Ovary (tissue), 9 donors: ENCODE measurements around the gene ABLIM1. TPM values are rescaled to one million over a fixed set of nuclear protein-coding genes. Genes with fewer than 3 reads are reported as not detected.

Experiments
- DNase-seq, 5 donors: peaks; one replicate each; pipeline ENCODE4 v3.0.0-alpha.2; 2019 to 2020
- H3K27ac ChIP-seq, 2 donors: fragments of 200-600 bp; one replicate each; pipeline versions ENCODE4 v1.5.1 to v1.8.0; 2019 to 2022
- H3K27me3 ChIP-seq: fragments of 200-600 bp; one replicate; pipeline ENCODE4 v1.8.0; 2022
- H3K36me3 ChIP-seq: fragments of 200-600 bp; sonication (generic); one replicate; pipeline ENCODE4 v1.5.1; 2019
- H3K4me1 ChIP-seq: one replicate; pipeline ENCODE4 v1.8.1; 2013; ENCODE audit warnings: mild to moderate bottlenecking, moderate library complexity; ENCODE audit not compliant: insufficient read depth
- H3K4me3 ChIP-seq: fragments of 200-600 bp; sonication (generic); one replicate; pipeline ENCODE4 v1.5.1; 2017
- H3K9me3 ChIP-seq, 2 donors: fragments of 200-600 bp in 1 of 2; sonication (generic) in 1 of 2; one replicate each; pipeline versions ENCODE4 v1.5.1 to v1.8.1; 2013 to 2019; ENCODE audit warnings: mild to moderate bottlenecking in 1 of 2, moderate library complexity in 1 of 2
- CTCF ChIP-seq, 3 donors: fragments of 450-650 bp in 2 of 3; fragments of 200-600 bp in 1 of 3; IDR thresholded peaks; one replicate each; pipeline versions ENCODE4 v1.5.1 to v1.8.0; 2016 to 2022; ENCODE audit warnings: antibody characterized with exemption in 3 of 3, mild to moderate bottlenecking in 1 of 3
- EP300 ChIP-seq: sonication (generic); formaldehyde crosslinking; IDR thresholded peaks from one replicate; pipeline ENCODE4 v1.6.1; 2017; ENCODE audit warnings: antibody characterized with exemption
- POLR2A ChIP-seq: fragments of 450-650 bp; IDR thresholded peaks from one replicate; pipeline ENCODE4 v1.6.1; 2017; ENCODE audit warnings: antibody characterized with exemption, mild to moderate bottlenecking, moderate library complexity
- WGBS, 3 donors: extraction: QIAGEN DNeasy Blood & Tissue Kit in 1 of 3; methylation state at CpG; one replicate each; pipeline versions ENCODE4 v1.1.5 to v1.1.7; 2013 to 2017; 5-methylcytosine and 5-hydroxymethylcytosine counted together
- intact Hi-C, 4 donors: fragments of 100-400 bp; cut with DNase I; formaldehyde crosslinking; loops; one replicate each; pipeline versions ENCODE4 v1.11.0 to v1.15.1; 2022 to 2023
- polyA plus RNA-seq, 2 donors: library from polyadenylated mRNA; stranded (reverse); fragments of 200-250 nt in 1 of 2; fragments of 350-450 nt in 1 of 2; fragmentation: Illumina TruSeq in 1 of 2; extraction: RNeasy Lipid Tissue Mini Kit (QIAGEN cat#74804) in 1 of 2; gene quantifications; one replicate each; pipeline ENCODE4 v1.2.3, GENCODE V29; 2013 to 2014
- total RNA-seq, 7 donors: library from RNA; depleted of rRNA in 2 of 7; stranded (reverse); fragments of >200 nt in 2 of 7; fragmentation: NEBNext Ultra II Directional in 3 of 7; extraction: Animal tissue kit (Norgen Biotek cat#: 25700) in 3 of 7; gene quantifications; one replicate each; pipeline versions ENCODE4 v1.1.0 to v1.2.4, GENCODE V29; 2016 to 2023
- donor health status: DM: no; HTN: no; CAD: no; lungs with moderate emphysema.
- donor health status: DM: no; HTN: no; CAD: no.
- donor health status: Bipolar disorder and iron deficiency.
- donor health status: DM: yes; HTN: yes; CAD: no.
- donor health status: DM: no; HTN: no; CAD: no.
- donor health status: DM: yes; HTN: yes; CAD: no.

Gene ABLIM1
- total and polyA plus RNA-seq, 9 donors: 155 to 505 (median 283) TPM

DNA sequence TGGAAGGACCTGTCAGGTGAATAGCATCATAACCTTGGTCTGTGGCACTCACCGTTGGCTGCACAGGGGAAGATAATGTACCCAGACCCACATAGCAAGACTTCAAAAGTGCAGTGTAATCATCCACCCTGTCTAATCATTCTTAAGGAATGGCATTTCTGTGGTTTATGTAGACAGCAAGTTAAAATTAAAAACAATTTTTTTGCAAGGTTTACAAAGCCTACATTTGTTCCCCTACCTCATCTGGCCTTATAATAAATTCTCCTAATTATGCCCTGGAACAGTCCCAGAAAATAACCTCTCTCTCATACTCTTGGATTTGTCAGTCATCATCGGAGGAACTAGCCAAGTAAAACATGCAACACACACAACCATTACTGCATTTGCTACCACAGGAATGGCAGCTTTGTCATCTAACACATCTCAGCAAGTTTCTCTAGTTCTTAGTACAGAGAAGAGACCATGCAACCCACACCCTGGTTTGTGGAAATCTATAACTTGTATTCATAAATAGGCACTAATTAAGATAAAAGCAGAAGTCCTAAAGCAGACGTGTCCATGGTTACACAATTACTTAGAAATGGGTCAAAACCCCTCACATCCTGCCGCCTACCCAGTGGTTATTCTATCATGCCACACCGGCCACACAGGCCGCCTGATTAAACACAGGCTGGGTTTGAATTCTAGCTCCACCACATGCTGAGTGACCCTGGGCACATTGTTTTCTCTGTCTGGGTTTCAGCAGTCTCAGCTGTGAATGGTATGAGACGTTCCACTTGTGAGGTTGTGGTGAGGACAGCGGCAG is 19.1 kb downstream of the ABLIM1 start:
- no peak for DNase-seq
- Histone ChIP-seq H3K4me1 (peaks cover 4% of the 10 kb centered on the region), H3K4me3 (no peak overlapping the region), H3K27ac (no peak overlapping the region), H3K27me3 (no peaks in the 10 kb centered on the region), H3K36me3 (no peaks in the 10 kb centered on the region), H3K9me3 (no peaks in the 10 kb centered on the region)
- intact Hi-C loops: loop anchor here in 1 of 4 donors (10.0 kb wide), 1 partner anchor 84 kb away; no protein-coding TSS in a partner anchor
- no peak for TF ChIP-seq EP300
- no peak for TF ChIP-seq POLR2A
- no peak for TF ChIP-seq CTCF (IDR thresholded peaks at IDR 0.05)
- WGBS, 3 donors: 77 to 79% (median 78%) methylated on average over 8 of the region's 8 CpGs

DNA sequence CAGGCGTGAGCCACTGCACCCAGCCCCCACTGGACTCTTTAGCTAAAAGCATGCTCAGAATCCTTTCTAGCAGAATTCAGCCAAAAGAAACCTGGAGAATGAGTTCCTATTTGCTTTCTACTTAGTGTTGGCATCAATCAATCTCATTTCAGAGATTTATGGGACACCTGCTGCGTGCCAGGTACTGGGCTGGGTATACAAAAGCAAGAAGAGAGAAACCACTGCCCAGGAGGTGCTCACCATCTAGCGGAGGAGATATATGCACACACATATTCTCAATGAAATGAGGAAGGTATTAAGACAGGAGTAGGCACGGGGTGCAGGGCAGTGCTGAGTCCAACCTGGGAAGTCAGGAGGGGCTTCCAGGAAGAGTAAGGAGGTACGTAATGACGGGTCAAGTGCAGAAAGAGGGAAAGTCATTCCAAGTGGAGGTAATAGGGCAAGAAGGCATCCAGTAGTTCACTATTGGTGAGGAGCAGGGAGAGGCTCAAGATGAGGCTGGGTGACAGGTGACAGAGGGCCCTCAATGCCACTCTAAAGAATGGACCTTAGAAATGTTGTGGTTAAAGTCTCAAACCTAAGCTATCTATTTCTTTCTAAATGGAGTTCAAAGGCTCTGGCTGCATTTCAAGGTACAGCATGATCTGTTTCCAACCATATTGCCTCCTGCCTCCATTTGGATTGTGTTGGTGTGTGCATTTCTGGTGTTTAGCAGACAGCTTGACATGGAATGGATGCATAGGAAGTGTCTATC is 22.1 kb downstream of the ABLIM1 start:
- no peaks in the 10 kb centered on the region for H3K27me3 ChIP-seq
- intact Hi-C loops: loop anchor here in 1 of 4 donors (10.0 kb wide), 1 partner anchor 81 kb away; no protein-coding TSS in a partner anchor
- H3K9me3 ChIP-seq: no peaks in the 10 kb centered on the region
- no peaks in the 10 kb centered on the region for H3K36me3 ChIP-seq
- TF ChIP-seq POLR2A (no peak), CTCF (IDR thresholded peaks at IDR 0.05) (no peak), EP300 (no peak)
- no peak overlapping the region for H3K4me3 ChIP-seq
- 84 to 97% (median 94%) methylated on average over 6 of the region's 6 CpGs for WGBS, 3 donors
- peaks cover 9% of the 10 kb centered on the region for H3K4me1 ChIP-seq
- DNase-seq: no peak
- no peak overlapping the region for H3K27ac ChIP-seq

DNA sequence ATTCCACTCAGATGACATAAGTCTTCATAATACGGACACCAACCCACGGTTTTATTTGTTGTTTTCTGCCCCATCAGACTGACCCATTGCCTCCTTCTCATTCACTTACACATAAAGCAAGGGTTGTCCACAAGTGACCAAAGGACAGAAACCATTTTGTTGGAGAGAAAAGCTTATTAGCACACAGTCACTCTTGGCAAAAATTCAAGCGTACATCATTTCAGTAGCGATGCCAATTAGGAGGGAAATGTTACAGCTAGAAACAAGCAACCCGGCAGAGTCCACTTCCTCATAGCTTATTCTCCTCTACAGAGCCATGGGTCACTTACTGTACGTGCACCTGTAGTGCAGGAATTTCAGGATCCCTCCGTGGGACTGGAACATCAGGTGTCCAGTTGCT is 23.0 kb downstream of the ABLIM1 start:
- Histone ChIP-seq H3K9me3 (no peaks in the 10 kb centered on the region), H3K4me3 (no peak overlapping the region), H3K36me3 (no peaks in the 10 kb centered on the region), H3K4me1 (peaks cover 9% of the 10 kb centered on the region), H3K27ac (no peak overlapping the region), H3K27me3 (no peaks in the 10 kb centered on the region)
- DNase-seq: no peak
- no peak for TF ChIP-seq CTCF (IDR thresholded peaks at IDR 0.05)
- intact Hi-C loops: loop anchor here in 1 of 4 donors (10.0 kb wide), 1 partner anchor 80 kb away; no protein-coding TSS in a partner anchor
- WGBS, 3 donors: 19 to 31% (median 21%) methylated on average over 7 of the region's 7 CpGs

DNA sequence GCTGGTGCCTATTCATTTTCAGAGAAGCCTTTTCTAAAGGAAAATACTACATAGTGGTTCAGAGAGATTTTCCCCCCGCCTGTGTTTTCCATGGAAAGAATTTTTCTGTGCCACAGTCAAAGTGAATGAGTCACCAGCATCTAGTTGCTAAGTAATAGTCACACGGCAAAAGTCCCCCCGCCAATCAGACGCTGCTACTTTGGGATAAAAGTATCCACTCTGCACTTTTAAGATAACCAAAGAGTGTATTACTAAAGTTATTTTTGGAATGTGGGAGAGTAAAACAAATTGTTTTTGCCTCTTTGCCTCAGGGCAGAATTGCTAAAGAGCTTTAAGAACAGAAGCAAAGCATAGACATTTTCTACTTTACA is 23.5 kb downstream of the ABLIM1 start:
- 1 to 3% (median 2%) methylated on average over 4 of the region's 4 CpGs for WGBS, 3 donors
- peak overlapping the region in 1 of 2 donors; percentile 42 for H3K27ac ChIP-seq
- DNase-seq: peak; percentile 54 to 82 (median 66)
- H3K4me1 ChIP-seq: peaks cover 9% of the 10 kb centered on the region
- no peak overlapping the region for H3K4me3 ChIP-seq
- TF ChIP-seq POLR2A (no peak), CTCF (IDR thresholded peaks at IDR 0.05) (no peak), EP300 (no peak)
- intact Hi-C loops: loop anchor here in 1 of 4 donors (10.0 kb wide), 1 partner anchor 80 kb away; no protein-coding TSS in a partner anchor
- H3K27me3 ChIP-seq: no peaks in the 10 kb centered on the region
- H3K36me3 ChIP-seq: no peaks in the 10 kb centered on the region
- H3K9me3 ChIP-seq: no peaks in the 10 kb centered on the region
